Measurements from ENCODE around the gene LZTS2. TPM values are rescaled to one million over a fixed set of nuclear protein-coding genes. Genes with fewer than 3 reads are reported as not detected.

The LZTS2 gene
- polyA plus RNA-seq, 2 of the 4 experiments (the other 2 are of a cell fraction), result 13.8 to 35.5 TPM

DNA sequence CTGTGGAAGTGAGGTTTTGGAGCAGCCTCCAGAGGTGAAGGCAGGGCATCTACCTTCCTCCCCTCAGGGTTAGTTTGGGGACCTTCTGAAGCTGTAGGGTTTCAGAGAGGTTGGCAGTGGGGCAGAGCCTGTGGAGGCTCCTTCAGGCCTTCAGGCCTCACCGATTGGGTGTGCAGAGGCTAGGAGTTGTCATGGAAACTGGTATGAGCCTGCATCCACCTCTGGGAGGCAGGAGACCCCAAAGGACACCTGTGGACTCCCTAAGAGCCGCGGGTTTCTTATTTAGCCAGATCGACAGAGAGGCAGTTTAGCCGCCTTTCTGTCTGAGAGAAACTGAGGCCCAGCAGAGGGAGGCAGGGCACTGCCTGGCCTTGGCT is 2.0 kb downstream of the LZTS2 start (continued):
- TF ChIP-seq MAZ (IDR thresholded peaks at IDR 0.05; ENCODE audit: borderline replicate concordance, low read depth, low read length), result no peak
- TF ChIP-seq NPAS2 (CRISPR knock-in tag; IDR thresholded peaks at IDR 0.05; ENCODE audit: borderline replicate concordance), result no peak

DNA sequence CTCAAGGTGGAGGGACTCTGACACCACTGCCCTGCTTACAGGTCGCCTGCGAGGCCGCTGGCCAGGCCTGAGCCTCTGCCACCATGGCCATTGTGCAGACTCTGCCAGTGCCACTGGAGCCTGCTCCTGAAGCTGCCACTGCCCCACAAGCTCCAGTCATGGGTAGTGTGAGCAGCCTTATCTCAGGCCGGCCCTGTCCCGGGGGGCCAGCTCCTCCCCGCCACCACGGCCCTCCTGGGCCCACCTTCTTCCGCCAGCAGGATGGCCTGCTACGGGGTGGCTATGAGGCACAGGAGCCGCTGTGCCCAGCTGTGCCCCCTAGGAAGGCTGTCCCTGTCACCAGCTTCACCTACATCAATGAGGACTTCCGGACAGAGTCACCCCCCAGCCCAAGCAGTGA is 2.8 kb downstream of the LZTS2 start:
- no peak for FAIRE-seq
- CTCF ChIA-PET, result interaction anchor here (0.7 to 25.8 kb wide), 8 partner anchors 8 to 60 kb away, joined by 3 to 608 read pairs (median 6); partner anchors contain the start of genes LZTS2, MRPL43 and TWNK
- Histone ChIP-seq H3K9me3 (no peaks in the 10 kb centered on the region), H3K4me2 (no peak overlapping the region), H3K27ac (no peak overlapping the region), H3K4me3 (no peak overlapping the region), H3K4me1 (peaks cover 20% of the 10 kb centered on the region)
- 92% methylated on average over 11 of the region's 11 CpGs for WGBS (ENCODE audit: missing lambda C conversion rate)
- POLR2A ChIA-PET, result no interaction called here
- DNase-seq (ENCODE audit: low read depth in 1 of 2, low spot score in 1 of 2), result no peak
- ATAC-seq, result no peak
- TF ChIP-seq BHLHE40 (IDR thresholded peaks at IDR 0.05; ENCODE audit: low read depth, low read length) (no peak), RFX5 (IDR thresholded peaks at IDR 0.05) (no peak), HOXB13 (CRISPR knock-in tag; IDR thresholded peaks at IDR 0.05; ENCODE audit: low read depth) (no peak), POLR2AphosphoS2 (conservative IDR thresholded peaks at IDR 0.05; ENCODE audit: low read length) (no peak), MYC (IDR thresholded peaks at IDR 0.05; ENCODE audit: borderline replicate concordance, low read length) (no peak), FOSL2 (IDR thresholded peaks at IDR 0.05) (no peak), FOSL2 (CRISPR knock-in tag; IDR thresholded peaks at IDR 0.05) (no peak), ZNF302 (CRISPR knock-in tag; IDR thresholded peaks at IDR 0.05) (no peak), HOXA7 (CRISPR knock-in tag; IDR thresholded peaks at IDR 0.05) (no peak), ZFP36 (IDR thresholded peaks at IDR 0.05; ENCODE audit: borderline replicate concordance, partially characterized antibody) (no peak), CHD2 (IDR thresholded peaks at IDR 0.05; ENCODE audit: low read length, partially characterized antibody) (no peak), JUN (IDR thresholded peaks at IDR 0.05) (no peak), CBX8 (IDR thresholded peaks at IDR 0.05) (no peak), RCOR1 (IDR thresholded peaks at IDR 0.05; ENCODE audit: low read depth, low read length) (no peak), NPAS2 (CRISPR knock-in tag; IDR thresholded peaks at IDR 0.05; ENCODE audit: borderline replicate concordance) (no peak)
- TF ChIP-seq, protein P1, sequence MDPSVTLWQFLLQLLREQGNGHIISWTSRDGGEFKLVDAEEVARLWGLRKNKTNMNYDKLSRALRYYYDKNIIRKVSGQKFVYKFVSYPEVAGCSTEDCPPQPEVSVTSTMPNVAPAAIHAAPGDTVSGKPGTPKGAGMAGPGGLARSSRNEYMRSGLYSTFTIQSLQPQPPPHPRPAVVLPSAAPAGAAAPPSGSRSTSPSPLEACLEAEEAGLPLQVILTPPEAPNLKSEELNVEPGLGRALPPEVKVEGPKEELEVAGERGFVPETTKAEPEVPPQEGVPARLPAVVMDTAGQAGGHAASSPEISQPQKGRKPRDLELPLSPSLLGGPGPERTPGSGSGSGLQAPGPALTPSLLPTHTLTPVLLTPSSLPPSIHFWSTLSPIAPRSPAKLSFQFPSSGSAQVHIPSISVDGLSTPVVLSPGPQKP (IDR thresholded peaks at IDR 0.05; ENCODE audit: low read depth, low read length), result no peak

DNA sequence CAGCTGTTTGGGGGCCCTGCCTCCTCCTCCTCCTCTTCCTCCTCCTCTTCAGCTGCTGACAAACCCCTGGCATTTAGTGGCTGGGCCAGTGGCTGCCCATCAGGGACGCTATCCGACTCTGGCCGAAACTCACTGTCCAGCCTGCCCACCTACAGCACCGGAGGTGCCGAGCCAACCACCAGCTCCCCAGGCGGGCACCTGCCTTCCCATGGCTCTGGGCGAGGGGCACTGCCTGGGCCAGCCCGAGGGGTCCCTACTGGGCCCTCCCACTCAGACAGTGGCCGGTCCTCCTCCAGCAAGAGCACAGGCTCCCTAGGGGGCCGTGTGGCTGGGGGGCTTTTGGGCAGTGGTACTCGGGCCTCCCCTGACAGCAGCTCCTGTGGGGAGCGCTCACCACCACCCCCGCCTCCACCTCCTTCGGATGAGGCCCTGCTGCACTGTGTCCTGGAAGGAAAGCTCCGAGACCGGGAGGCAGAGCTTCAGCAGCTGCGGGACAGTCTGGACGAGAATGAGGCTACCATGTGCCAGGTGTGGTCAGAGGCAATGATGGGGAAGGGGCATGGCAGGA is 4.1 kb downstream of the LZTS2 start:
- FAIRE-seq (no peak), DNase-seq (ENCODE audit: low read depth in 1 of 2, low spot score in 1 of 2) (no peak), ATAC-seq (no peak)
- peaks cover 18% of the 10 kb centered on the region for H3K4me1 ChIP-seq
- ChIA-PET POLR2A (no interaction called here), CTCF (interaction anchor here (1.0 to 25.8 kb wide), 9 partner anchors 8 to 63 kb away, joined by 3 to 608 read pairs (median 5); partner anchors contain the start of genes LZTS2, MRPL43 and TWNK)
- TF ChIP-seq HOXB13 (CRISPR knock-in tag; IDR thresholded peaks at IDR 0.05; ENCODE audit: low read depth) (no peak), CBX2 (IDR thresholded peaks at IDR 0.05; ENCODE audit: borderline replicate concordance, low read depth) (no peak), BHLHE40 (IDR thresholded peaks at IDR 0.05; ENCODE audit: low read depth, low read length) (no peak), JUN (IDR thresholded peaks at IDR 0.05) (no peak), EP300 (IDR thresholded peaks at IDR 0.05) (no peak), KDM5A (IDR thresholded peaks at IDR 0.05) (no peak), SMC3 (IDR thresholded peaks at IDR 0.05) (no peak), TFCP2L1 (CRISPR knock-in tag; IDR thresholded peaks at IDR 0.05) (no peak), MYC (IDR thresholded peaks at IDR 0.05; ENCODE audit: borderline replicate concordance, low read length) (no peak), FOSB (CRISPR knock-in tag; IDR thresholded peaks at IDR 0.05) (no peak), NR3C1 (IDR thresholded peaks at IDR 0.05) (no peak), ZFP36 (IDR thresholded peaks at IDR 0.05; ENCODE audit: borderline replicate concordance, partially characterized antibody) (no peak)
- TF ChIP-seq, protein P1 (IDR thresholded peaks at IDR 0.05; ENCODE audit: low read depth, low read length), result no peak
- TF ChIP-seq, protein P2, sequence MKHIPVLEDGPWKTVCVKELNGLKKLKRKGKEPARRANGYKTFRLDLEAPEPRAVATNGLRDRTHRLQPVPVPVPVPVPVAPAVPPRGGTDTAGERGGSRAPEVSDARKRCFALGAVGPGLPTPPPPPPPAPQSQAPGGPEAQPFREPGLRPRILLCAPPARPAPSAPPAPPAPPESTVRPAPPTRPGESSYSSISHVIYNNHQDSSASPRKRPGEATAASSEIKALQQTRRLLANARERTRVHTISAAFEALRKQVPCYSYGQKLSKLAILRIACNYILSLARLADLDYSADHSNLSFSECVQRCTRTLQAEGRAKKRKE (CRISPR knock-in tag; IDR thresholded peaks at IDR 0.05; ENCODE audit: low read depth), result no peak
- H3K4me3 ChIP-seq, result no peak overlapping the region
- no peaks in the 10 kb centered on the region for H3K9me3 ChIP-seq
- H3K4me2 ChIP-seq, result no peak overlapping the region
- no peak overlapping the region for H3K27ac ChIP-seq
- 91% methylated on average over 7 of the region's 18 CpGs for WGBS (ENCODE audit: missing lambda C conversion rate)

Measured in A549 (cell line).